HL-60 (cell line): ENCODE data around the gene HLA-G.

Experiments used
- DNase-seq, 2 experiments: peaks; one replicate each; pipeline ENCODE4 v3.0.0-alpha.2; 2010 to 2020; ENCODE audit warnings: low read depth in 1 of 2, low spot score in 1 of 2
- H3K27ac ChIP-seq: fragments of 250-450 bp; sonication (Bioruptor Pico); replicated peaks from 2 replicates; pipeline ENCODE4 v1.5.1; 2020; ENCODE audit warnings: mild to moderate bottlenecking, moderate library complexity
- H3K27me3 ChIP-seq: fragments of 250-450 bp; sonication (Bioruptor Pico); 2 replicates; pipeline ENCODE4 v1.5.1; 2021; ENCODE audit warnings: mild to moderate bottlenecking, moderate library complexity; ENCODE audit not compliant: insufficient read depth, poor library complexity, severe bottlenecking
- H3K4me3 ChIP-seq: replicated peaks from 2 replicates; pipeline ENCODE4 v1.5.1; 2011; ENCODE audit warnings: mild to moderate bottlenecking, control low read depth, low read length; ENCODE audit not compliant: insufficient read depth
- GABPA ChIP-seq: IDR thresholded peaks from 2 replicates; pipeline ENCODE4 v1.6.1; 2012; ENCODE audit warnings: low read depth
- POLR2AphosphoS5 ChIP-seq: IDR thresholded peaks from 2 replicates; pipeline ENCODE4 v1.6.1; 2012; ENCODE audit warnings: low read depth
- SPI1 ChIP-seq: IDR thresholded peaks from 2 replicates; pipeline ENCODE4 v1.6.1; 2012; ENCODE audit warnings: low read depth, mild to moderate bottlenecking, borderline replicate concordance
- TF ChIP-seq, protein P1 (sequence below): IDR thresholded peaks from 2 replicates; pipeline ENCODE4 v1.6.1; 2012; ENCODE audit warnings: low read depth; ENCODE audit not compliant: insufficient replicate concordance
- TF ChIP-seq, protein P2 (sequence below): IDR thresholded peaks from one replicate; pipeline ENCODE4 v1.5.1; 2011; ENCODE audit warnings: low read length, control low read depth, inconsistent platforms; ENCODE audit not compliant: insufficient read depth

Gene HLA-G

DNA sequence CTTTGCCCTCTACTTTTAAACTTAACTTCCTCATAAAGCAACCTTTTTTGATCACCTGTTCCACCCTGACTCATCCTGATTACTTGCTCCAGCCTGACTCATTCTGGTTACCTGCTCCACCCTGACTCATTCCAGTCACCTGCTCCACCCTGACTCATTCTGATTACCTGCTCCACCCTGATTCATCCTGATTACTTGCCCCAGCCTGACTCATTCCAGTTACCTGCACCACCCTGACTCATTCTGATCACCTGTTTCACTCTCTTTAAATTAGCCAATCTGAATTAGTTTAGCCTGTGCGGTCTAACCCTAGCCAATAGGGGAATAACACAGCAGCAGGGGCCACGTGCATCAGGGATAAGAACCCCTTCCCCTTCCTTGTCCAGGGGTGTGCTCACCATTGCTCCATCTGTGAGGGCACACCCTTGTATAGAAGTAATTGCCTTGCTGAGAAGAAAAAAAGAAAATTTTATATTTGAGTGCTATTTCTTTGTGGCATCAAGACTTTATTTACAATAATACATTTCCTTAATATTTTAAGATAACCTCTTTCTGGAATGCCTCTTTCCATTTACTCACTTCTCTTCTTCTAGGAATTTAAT, 17.9 kb downstream of the HLA-G start:
- Histone ChIP-seq H3K27me3 (peaks cover 15% of the 10 kb centered on the region), H3K4me3 (no peak overlapping the region), H3K27ac (no peak overlapping the region)
- TF ChIP-seq GABPA, result no peak
- TF ChIP-seq, protein P1, sequence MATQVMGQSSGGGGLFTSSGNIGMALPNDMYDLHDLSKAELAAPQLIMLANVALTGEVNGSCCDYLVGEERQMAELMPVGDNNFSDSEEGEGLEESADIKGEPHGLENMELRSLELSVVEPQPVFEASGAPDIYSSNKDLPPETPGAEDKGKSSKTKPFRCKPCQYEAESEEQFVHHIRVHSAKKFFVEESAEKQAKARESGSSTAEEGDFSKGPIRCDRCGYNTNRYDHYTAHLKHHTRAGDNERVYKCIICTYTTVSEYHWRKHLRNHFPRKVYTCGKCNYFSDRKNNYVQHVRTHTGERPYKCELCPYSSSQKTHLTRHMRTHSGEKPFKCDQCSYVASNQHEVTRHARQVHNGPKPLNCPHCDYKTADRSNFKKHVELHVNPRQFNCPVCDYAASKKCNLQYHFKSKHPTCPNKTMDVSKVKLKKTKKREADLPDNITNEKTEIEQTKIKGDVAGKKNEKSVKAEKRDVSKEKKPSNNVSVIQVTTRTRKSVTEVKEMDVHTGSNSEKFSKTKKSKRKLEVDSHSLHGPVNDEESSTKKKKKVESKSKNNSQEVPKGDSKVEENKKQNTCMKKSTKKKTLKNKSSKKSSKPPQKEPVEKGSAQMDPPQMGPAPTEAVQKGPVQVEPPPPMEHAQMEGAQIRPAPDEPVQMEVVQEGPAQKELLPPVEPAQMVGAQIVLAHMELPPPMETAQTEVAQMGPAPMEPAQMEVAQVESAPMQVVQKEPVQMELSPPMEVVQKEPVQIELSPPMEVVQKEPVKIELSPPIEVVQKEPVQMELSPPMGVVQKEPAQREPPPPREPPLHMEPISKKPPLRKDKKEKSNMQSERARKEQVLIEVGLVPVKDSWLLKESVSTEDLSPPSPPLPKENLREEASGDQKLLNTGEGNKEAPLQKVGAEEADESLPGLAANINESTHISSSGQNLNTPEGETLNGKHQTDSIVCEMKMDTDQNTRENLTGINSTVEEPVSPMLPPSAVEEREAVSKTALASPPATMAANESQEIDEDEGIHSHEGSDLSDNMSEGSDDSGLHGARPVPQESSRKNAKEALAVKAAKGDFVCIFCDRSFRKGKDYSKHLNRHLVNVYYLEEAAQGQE, result no peak
- TF ChIP-seq, protein P2, sequence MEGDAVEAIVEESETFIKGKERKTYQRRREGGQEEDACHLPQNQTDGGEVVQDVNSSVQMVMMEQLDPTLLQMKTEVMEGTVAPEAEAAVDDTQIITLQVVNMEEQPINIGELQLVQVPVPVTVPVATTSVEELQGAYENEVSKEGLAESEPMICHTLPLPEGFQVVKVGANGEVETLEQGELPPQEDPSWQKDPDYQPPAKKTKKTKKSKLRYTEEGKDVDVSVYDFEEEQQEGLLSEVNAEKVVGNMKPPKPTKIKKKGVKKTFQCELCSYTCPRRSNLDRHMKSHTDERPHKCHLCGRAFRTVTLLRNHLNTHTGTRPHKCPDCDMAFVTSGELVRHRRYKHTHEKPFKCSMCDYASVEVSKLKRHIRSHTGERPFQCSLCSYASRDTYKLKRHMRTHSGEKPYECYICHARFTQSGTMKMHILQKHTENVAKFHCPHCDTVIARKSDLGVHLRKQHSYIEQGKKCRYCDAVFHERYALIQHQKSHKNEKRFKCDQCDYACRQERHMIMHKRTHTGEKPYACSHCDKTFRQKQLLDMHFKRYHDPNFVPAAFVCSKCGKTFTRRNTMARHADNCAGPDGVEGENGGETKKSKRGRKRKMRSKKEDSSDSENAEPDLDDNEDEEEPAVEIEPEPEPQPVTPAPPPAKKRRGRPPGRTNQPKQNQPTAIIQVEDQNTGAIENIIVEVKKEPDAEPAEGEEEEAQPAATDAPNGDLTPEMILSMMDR, result no peak
- no peak for TF ChIP-seq SPI1
- no peak for TF ChIP-seq POLR2AphosphoS5
- no peak for DNase-seq

DNA sequence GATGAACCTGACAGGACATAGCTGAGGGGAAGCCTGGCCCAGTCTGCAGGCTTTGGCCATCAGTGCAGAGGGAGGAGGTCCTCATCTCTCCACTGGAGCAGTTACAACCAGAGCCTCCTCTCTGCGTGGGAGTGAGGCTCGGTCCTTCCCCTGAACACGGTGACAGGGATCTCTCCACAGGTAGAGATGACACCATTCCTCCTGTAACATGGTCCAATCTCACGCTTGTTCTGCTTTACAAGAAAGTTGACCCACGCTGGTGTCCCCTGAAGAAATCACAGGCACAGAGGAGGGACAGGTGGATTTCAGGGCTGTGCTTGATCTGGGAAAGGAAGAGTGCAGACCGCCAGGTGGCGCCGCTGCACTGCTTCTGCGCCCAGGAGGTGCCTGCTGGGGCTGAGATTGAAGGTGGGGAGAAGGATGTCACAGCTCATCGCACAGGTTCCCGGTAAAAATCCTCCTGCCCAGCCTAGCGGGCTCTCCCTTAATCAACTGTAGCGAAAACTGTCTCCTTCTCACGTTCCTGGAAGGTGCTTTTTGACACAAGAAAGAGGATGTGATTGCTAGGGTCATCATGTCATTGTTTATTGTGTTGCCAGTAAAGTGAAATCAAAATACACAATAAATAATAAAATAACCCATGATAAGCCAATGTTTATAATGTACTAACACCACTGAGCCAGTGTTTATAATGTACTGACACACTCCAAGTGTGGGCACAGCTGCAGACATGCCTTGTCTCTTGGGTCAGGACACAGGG, 20.4 kb downstream of the HLA-G start:
- Histone ChIP-seq H3K27me3 (peaks cover 22% of the 10 kb centered on the region), H3K4me3 (no peak overlapping the region), H3K27ac (no peak overlapping the region)
- peak; percentile 25 to 61 for DNase-seq
- no peak for TF ChIP-seq POLR2AphosphoS5
- TF ChIP-seq, protein P2, result peak; percentile 85

DNA sequence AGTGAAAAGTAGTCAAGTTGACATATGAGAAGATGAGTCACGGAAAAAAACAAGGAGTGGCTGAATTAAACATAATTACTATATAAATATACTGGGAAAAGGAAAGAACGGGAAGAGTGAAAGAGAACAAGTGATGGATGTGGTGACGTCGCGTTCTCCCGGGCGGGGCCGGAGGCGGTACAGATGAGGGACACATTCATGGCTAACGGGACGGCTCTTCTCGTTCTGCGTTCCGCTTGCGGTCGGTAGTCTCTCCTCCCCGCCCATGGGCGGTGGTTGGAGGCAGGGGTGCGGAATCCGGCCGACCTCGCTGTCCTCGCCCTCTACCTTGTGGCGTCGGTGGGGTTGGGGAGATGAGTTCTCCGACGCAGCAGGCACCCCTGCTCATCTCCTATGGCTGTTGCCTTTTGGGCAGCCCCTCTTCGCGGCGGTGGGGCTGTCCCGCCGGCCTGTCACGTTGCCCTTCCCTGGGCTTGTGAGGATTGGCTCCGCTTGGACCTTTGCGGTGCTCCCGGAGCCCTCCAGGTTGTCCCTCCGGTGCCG, 22.5 kb downstream of the HLA-G start:
- Histone ChIP-seq H3K27me3 (peaks cover 22% of the 10 kb centered on the region), H3K4me3 (no peak overlapping the region), H3K27ac (no peak overlapping the region)
- no peak for DNase-seq
- TF ChIP-seq, protein P2, result no peak

DNA sequence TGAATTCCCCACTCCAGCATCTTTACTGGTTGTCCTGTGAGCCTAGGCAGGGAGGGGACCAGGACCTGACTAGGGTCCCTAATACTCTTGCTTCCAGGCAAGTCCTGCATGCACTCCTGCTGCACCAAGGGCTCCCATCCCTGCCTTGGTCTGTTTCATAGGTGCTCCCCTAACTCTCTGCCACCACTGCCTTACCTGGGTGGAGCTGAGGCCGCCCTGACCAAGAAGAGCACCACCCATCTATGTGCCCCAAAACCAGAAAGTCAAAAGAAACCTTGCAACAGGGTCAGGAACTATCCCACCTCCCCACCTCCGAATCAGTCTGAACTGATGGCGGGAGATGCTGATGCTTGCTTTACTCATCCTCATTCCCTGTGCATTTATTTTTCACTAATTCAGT, 23.6 kb downstream of the HLA-G start:
- no peak for DNase-seq
- TF ChIP-seq, protein P2, result no peak
- TF ChIP-seq SPI1 (no peak), POLR2AphosphoS5 (no peak), GABPA (no peak)
- TF ChIP-seq, protein P1, result no peak
- Histone ChIP-seq H3K4me3 (no peak overlapping the region), H3K27me3 (peaks cover 22% of the 10 kb centered on the region), H3K27ac (no peak overlapping the region)
